ENCODE measurements around the gene ACOT9. TPM values are rescaled to one million over a fixed set of nuclear protein-coding genes. Genes with fewer than 3 reads are reported as not detected.
"Not testable (repeated sequence)": the region's sequence is repeated elsewhere in the genome, so short reads cannot be mapped to it uniquely, and the experiment has no call there.

Gene ACOT9
- total and polyA plus RNA-seq, 2 experiments from 2014 or later: 35.9 to 38.5 TPM

DNA sequence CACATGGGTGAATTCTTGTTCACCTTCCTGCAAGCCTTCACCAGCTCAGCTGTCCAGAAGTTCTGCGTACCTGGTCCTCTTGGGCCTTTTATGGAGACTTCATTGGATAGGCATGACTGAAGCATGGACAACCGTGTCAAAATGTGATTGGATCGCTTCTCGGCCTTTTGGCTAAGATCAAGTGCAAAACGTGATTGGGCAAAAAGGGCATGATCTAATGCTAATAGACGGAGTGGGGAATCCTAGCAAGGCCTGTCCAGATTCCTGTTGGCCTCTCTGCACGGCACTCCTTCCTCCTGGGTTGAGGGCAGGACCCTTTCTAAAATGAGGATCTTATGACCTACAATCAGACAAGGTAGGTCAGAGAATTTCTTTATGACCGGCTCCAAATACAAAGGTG lies 50.9 kb downstream of the ACOT9 start:
- no peak for TF ChIP-seq EZH2 (IDR thresholded peaks at IDR 0.05; ENCODE audit: borderline replicate concordance)
- TF ChIP-seq, protein P1, sequence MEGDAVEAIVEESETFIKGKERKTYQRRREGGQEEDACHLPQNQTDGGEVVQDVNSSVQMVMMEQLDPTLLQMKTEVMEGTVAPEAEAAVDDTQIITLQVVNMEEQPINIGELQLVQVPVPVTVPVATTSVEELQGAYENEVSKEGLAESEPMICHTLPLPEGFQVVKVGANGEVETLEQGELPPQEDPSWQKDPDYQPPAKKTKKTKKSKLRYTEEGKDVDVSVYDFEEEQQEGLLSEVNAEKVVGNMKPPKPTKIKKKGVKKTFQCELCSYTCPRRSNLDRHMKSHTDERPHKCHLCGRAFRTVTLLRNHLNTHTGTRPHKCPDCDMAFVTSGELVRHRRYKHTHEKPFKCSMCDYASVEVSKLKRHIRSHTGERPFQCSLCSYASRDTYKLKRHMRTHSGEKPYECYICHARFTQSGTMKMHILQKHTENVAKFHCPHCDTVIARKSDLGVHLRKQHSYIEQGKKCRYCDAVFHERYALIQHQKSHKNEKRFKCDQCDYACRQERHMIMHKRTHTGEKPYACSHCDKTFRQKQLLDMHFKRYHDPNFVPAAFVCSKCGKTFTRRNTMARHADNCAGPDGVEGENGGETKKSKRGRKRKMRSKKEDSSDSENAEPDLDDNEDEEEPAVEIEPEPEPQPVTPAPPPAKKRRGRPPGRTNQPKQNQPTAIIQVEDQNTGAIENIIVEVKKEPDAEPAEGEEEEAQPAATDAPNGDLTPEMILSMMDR (IDR thresholded peaks at IDR 0.05; ENCODE audit: poor library complexity): no peak
- no peak for TF ChIP-seq EZH2phosphoT487 (IDR thresholded peaks at IDR 0.05; ENCODE audit: low read depth, severe bottlenecking, unreplicated experiment)
- Histone ChIP-seq H3K4me3 (no peak overlapping the region), H3K4me2 (no peak overlapping the region)

GRCh38 chrX:23676486-23676885 lies 66.6 kb downstream of the ACOT9 start:
- H3K9me3 ChIP-seq (ENCODE audit: low read depth); H3K27me3 ChIP-seq; H3K4me2 ChIP-seq; H3K27ac ChIP-seq; DNase-seq (ENCODE audit: low spot score); H3K79me2 ChIP-seq; H3K36me3 ChIP-seq (replicated peaks; ENCODE audit: insufficient read depth, low read depth); H3K4me3 ChIP-seq; H4K20me1 ChIP-seq (ENCODE audit: insufficient read depth, poor library complexity, severe bottlenecking); H3K4me1 ChIP-seq (ENCODE audit: insufficient read depth); H2AFZ ChIP-seq; H3K9me2 ChIP-seq (replicated peaks; ENCODE audit: insufficient read depth): not testable (repeated sequence)
- WGBS (ENCODE audit: low lambda C conversion rate, missing lambda C conversion rate): 90% methylated on average over 3 of the region's 3 CpGs

More for the DNA sequence above, 50.9 kb downstream of the ACOT9 start:
- Histone ChIP-seq H3K27ac (no peak overlapping the region), H3K9me3 (ENCODE audit: low read depth) (no peaks in the 10 kb centered on the region), H3K79me2 (no peaks in the 10 kb centered on the region), H3K27me3 (no peaks in the 10 kb centered on the region), H3K9me2 (replicated peaks; ENCODE audit: insufficient read depth) (no peaks in the 10 kb centered on the region), H2AFZ (no peak overlapping the region), H4K20me1 (ENCODE audit: insufficient read depth, poor library complexity, severe bottlenecking) (no peaks in the 10 kb centered on the region), H3K36me3 (replicated peaks; ENCODE audit: insufficient read depth, low read depth) (no peaks in the 10 kb centered on the region), H3K4me1 (ENCODE audit: insufficient read depth) (no peaks in the 10 kb centered on the region)
- WGBS (ENCODE audit: low lambda C conversion rate, missing lambda C conversion rate): 87% methylated on average over 8 of the region's 8 CpGs
- DNase-seq (ENCODE audit: low spot score): no peak

DNA sequence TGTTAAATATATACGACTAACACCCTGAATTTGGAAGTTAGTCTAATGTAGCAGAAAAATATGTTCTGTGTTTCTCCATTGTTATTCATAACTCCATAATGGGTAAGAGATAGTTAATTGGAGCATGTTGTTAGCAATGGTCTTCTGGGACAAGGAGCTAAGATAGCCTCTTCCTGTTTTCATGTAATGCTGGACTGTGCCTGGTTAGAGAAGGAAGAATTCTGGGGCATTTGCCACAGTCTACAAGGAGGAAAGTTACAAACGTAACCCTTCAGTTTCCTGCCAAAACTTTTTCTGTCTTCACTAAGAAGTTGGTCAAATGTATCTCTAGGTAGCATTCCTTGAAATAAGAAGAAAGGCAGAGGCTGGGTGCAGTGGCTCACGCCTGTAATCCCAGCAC lies 70.0 kb downstream of the ACOT9 start:
- TF ChIP-seq, protein P1 (IDR thresholded peaks at IDR 0.05; ENCODE audit: poor library complexity): no peak
- TF ChIP-seq EZH2 (IDR thresholded peaks at IDR 0.05; ENCODE audit: borderline replicate concordance) (no peak), EZH2phosphoT487 (IDR thresholded peaks at IDR 0.05; ENCODE audit: low read depth, severe bottlenecking, unreplicated experiment) (no peak)
- H3K27ac ChIP-seq: no peak overlapping the region
- no peaks in the 10 kb centered on the region for H3K4me1 ChIP-seq (ENCODE audit: insufficient read depth)
- no peak overlapping the region for H3K4me2 ChIP-seq
- H3K4me3 ChIP-seq: no peak overlapping the region
- H4K20me1 ChIP-seq (ENCODE audit: insufficient read depth, poor library complexity, severe bottlenecking): no peaks in the 10 kb centered on the region
- no peak overlapping the region for H2AFZ ChIP-seq
- peaks cover 28% of the 10 kb centered on the region for H3K79me2 ChIP-seq
- DNase-seq (ENCODE audit: low spot score): no peak
- no peaks in the 10 kb centered on the region for H3K9me3 ChIP-seq (ENCODE audit: low read depth)
- no peaks in the 10 kb centered on the region for H3K9me2 ChIP-seq (replicated peaks; ENCODE audit: insufficient read depth)
- H3K27me3 ChIP-seq: no peaks in the 10 kb centered on the region
- 94% methylated on average over 3 of the region's 3 CpGs for WGBS (ENCODE audit: low lambda C conversion rate, missing lambda C conversion rate)
- no peaks in the 10 kb centered on the region for H3K36me3 ChIP-seq (replicated peaks; ENCODE audit: insufficient read depth, low read depth)

- no peak for DNase-seq (ENCODE audit: low spot score)
- Histone ChIP-seq H3K27ac (no peak overlapping the region), H3K79me2 (peaks cover 28% of the 10 kb centered on the region), H3K9me3 (ENCODE audit: low read depth) (no peaks in the 10 kb centered on the region), H4K20me1 (ENCODE audit: insufficient read depth, poor library complexity, severe bottlenecking) (no peaks in the 10 kb centered on the region), H2AFZ (no peak overlapping the region), H3K4me2 (no peak overlapping the region), H3K4me1 (ENCODE audit: insufficient read depth) (peaks cover 6% of the 10 kb centered on the region), H3K36me3 (replicated peaks; ENCODE audit: insufficient read depth, low read depth) (no peaks in the 10 kb centered on the region), H3K9me2 (replicated peaks; ENCODE audit: insufficient read depth) (no peaks in the 10 kb centered on the region), H3K4me3 (no peak overlapping the region), H3K27me3 (no peaks in the 10 kb centered on the region)
- TF ChIP-seq, protein P1 (IDR thresholded peaks at IDR 0.05; ENCODE audit: poor library complexity): no peak
- 93% methylated on average over 1 of the region's 1 CpG for WGBS (ENCODE audit: low lambda C conversion rate, missing lambda C conversion rate)
These were observed 72.5 kb downstream of the ACOT9 start for GRCh38 chrX:23670528-23670927.
